Gastroesophageal sphincter (tissue), 3 donors: Measurements from ENCODE around the gene CECR2.

Experiments used
- EP300 ChIP-seq: sonication (generic); formaldehyde crosslinking; IDR thresholded peaks from one replicate; pipeline ENCODE4 v1.6.1; 2017; ENCODE audit warnings: antibody characterized with exemption, mild to moderate bottlenecking
- POLR2AphosphoS5 ChIP-seq: sonication (generic); formaldehyde crosslinking; IDR thresholded peaks from one replicate; pipeline ENCODE4 v1.6.1; 2017; ENCODE audit warnings: antibody characterized with exemption
- TF ChIP-seq, protein P1 (sequence below), 4 experiments: fragments of 200-600 bp in 2 of 4; fragments of 450-650 bp in 2 of 4; sonication (generic) in 1 of 4; IDR thresholded peaks; one replicate each; pipeline ENCODE4 v1.5.1; 2017 to 2019; ENCODE audit warnings: antibody characterized with exemption in 4 of 4, mild to moderate bottlenecking in 2 of 4, moderate library complexity in 2 of 4

DNA sequence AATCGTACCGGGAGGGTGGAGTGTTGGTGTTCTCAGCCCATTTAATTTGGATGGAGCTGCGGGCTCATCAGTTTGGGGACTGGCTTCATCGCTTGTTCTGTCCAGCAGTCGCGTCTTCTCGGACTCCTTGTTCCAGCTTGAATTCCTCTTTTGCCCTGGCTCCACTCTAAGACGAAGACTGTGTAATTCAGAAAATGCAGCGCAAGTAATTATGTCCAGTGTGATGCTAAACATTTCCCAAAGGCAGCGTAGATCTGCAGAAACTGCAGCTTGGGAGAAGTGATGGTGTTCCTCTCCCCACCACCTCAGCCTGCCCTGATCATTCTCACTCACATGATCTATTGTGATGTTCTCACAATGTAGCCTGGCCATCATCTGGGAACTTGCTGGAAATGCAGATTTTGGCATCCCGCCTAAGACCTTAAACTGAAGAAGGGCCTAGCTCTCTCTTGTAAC lies 194.7 kb downstream of the CECR2 start:
- TF ChIP-seq, protein P1, sequence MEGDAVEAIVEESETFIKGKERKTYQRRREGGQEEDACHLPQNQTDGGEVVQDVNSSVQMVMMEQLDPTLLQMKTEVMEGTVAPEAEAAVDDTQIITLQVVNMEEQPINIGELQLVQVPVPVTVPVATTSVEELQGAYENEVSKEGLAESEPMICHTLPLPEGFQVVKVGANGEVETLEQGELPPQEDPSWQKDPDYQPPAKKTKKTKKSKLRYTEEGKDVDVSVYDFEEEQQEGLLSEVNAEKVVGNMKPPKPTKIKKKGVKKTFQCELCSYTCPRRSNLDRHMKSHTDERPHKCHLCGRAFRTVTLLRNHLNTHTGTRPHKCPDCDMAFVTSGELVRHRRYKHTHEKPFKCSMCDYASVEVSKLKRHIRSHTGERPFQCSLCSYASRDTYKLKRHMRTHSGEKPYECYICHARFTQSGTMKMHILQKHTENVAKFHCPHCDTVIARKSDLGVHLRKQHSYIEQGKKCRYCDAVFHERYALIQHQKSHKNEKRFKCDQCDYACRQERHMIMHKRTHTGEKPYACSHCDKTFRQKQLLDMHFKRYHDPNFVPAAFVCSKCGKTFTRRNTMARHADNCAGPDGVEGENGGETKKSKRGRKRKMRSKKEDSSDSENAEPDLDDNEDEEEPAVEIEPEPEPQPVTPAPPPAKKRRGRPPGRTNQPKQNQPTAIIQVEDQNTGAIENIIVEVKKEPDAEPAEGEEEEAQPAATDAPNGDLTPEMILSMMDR (IDR thresholded peaks at IDR 0.05), result no peak
- TF ChIP-seq EP300 (no peak), POLR2AphosphoS5 (peak; percentile 69)
